Thoracic aorta (tissue), 2 donors: Measurements from ENCODE around the gene KIF4A. TPM values are rescaled to one million over a fixed set of nuclear protein-coding genes. Genes with fewer than 3 reads are reported as not detected.
A peak's percentile ranks its signal among the peaks of the same experiment; 100 is the strongest.

Experiments used
- ATAC-seq: fragments of 150-250 bp; one replicate; pipeline ENCODE4 v1.8.0; 2017; ENCODE audit warnings: low read depth; ENCODE audit not compliant: insufficient number of reproducible peaks, low FRiP score
- DNase-seq: peaks from one replicate; pipeline ENCODE4 v3.0.0-alpha.2; 2020; ENCODE audit warnings: low spot score
- H3K27ac ChIP-seq, 2 donors: fragments of 200-600 bp; sonication (generic); 1 replicate in 1 of 2; 2 replicates in 1 of 2; pipeline ENCODE4 v1.5.1; 2016; ENCODE audit warnings: mild to moderate bottlenecking in 2 of 2, moderate library complexity in 2 of 2
- H3K27me3 ChIP-seq: fragments of 200-600 bp; sonication (generic); replicated peaks from 2 replicates; pipeline ENCODE4 v1.6.0; 2016; ENCODE audit warnings: mild to moderate bottlenecking; ENCODE audit not compliant: insufficient read depth
- H3K36me3 ChIP-seq: fragments of 200-600 bp; sonication (generic); one replicate; pipeline ENCODE4 v1.5.1; 2016
- H3K4me1 ChIP-seq, 2 donors: fragments of 200-600 bp; sonication (generic); 1 replicate in 1 of 2; 2 replicates in 1 of 2; pipeline versions ENCODE4 v1.5.1 to v1.6.0; 2016; ENCODE audit warnings: low read depth in 2 of 2, mild to moderate bottlenecking in 1 of 2; ENCODE audit not compliant: control insufficient read depth in 1 of 2
- H3K4me3 ChIP-seq: fragments of 200-600 bp; sonication (generic); 2 replicates; pipeline ENCODE4 v1.5.1; 2016; ENCODE audit warnings: mild to moderate bottlenecking
- H3K9me3 ChIP-seq: fragments of 200-600 bp; sonication (generic); 2 replicates; pipeline ENCODE4 v1.5.1; 2016
- total RNA-seq, 2 donors: library from RNA; depleted of rRNA; stranded (reverse); fragments of >200 nt; gene quantifications; one replicate each; pipeline versions ENCODE4 v1.1.0 to v1.2.3, GENCODE V29; 2016
- TF ChIP-seq, protein P1 (sequence below): fragments of 200-600 bp; sonication (generic); IDR thresholded peaks from one replicate; pipeline ENCODE4 v1.5.1; 2019; ENCODE audit warnings: antibody characterized with exemption

KIF4A gene
- total RNA-seq, 2 donors from 2014 or later, result 1.7 TPM; not detected in 1

DNA sequence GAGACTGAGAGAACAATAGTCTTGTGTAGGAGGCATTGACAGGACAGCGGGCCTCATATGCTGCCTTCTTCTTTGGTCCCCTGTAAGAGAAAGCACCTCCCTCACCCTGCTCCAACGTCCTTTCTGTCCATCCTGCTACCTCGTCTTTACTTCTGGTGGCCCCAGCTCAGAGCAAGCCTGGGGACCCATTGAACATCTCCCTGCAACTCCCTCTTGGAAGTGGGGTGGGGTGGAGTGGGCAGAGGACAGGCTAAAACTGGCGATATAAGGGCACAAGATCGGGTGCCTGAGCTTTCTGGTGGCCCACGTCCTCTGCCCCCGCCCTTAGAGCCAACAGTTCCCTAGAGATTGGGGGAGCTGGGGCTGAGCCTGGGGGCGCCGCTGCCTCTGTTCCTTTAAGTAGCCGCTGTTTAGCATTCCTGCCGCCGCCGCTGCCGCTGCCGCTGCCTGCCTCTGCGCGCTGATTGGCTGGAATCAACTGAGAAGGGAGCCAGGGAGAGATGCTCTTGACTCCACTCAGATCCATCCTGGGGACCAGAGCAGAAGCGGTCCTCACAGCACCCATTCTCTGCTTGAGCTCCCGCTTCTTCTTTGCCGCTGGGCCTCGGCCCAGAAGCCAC is 154.5 kb downstream of the KIF4A start, which contains the start of gene DLG3:
Gene DLG3 (plus strand): TSS at position 510 of the 620 bp plus-strand sequence. CDS start 367 bp downstream, outside the sequence.
- no peaks in the 10 kb centered on the region for H3K9me3 ChIP-seq
- ATAC-seq (no peak), DNase-seq (no peak)
- TF ChIP-seq, protein P1, sequence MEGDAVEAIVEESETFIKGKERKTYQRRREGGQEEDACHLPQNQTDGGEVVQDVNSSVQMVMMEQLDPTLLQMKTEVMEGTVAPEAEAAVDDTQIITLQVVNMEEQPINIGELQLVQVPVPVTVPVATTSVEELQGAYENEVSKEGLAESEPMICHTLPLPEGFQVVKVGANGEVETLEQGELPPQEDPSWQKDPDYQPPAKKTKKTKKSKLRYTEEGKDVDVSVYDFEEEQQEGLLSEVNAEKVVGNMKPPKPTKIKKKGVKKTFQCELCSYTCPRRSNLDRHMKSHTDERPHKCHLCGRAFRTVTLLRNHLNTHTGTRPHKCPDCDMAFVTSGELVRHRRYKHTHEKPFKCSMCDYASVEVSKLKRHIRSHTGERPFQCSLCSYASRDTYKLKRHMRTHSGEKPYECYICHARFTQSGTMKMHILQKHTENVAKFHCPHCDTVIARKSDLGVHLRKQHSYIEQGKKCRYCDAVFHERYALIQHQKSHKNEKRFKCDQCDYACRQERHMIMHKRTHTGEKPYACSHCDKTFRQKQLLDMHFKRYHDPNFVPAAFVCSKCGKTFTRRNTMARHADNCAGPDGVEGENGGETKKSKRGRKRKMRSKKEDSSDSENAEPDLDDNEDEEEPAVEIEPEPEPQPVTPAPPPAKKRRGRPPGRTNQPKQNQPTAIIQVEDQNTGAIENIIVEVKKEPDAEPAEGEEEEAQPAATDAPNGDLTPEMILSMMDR, result no peak
- H3K4me1 ChIP-seq, result peaks cover 0 to 7% of the 10 kb centered on the region in 2 donors
- H3K27ac ChIP-seq, result no peak within 1 kb of the TSS
- peak within 1 kb of the TSS; percentile 68 for H3K4me3 ChIP-seq
- no peaks in the 10 kb centered on the region for H3K36me3 ChIP-seq
- H3K27me3 ChIP-seq, result no peaks in the 10 kb centered on the region

DNA sequence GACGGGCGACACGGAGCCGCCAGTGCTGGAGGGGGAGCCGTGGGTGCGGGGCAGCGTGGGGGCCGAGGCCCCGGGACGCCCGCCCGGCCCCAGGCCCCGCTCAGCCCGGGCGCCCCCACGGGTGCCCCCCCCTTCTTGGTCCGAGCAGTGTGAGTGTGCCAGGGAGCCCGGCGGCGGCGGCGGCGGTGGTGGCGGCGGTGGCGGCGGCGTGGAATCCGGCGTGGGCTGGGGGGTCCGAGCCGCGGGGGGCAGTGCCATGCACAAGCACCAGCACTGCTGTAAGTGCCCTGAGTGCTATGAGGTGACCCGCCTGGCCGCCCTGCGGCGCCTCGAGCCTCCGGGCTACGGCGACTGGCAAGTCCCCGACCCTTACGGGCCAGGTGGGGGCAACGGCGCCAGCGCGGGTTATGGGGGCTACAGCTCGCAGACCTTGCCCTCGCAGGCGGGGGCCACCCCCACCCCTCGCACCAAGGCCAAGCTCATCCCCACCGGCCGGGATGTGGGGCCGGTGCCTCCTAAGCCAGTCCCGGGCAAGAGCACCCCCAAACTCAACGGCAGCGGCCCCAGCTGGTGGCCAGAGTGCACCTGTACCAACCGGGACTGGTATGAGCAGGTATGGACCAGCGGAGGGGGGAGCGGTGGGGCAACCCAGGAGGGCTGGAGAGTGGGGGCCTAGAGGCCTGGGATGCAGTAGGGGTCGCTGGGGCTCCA is 155.2 kb downstream of the KIF4A start:
- H3K27ac ChIP-seq, result no peak overlapping the region
- H3K27me3 ChIP-seq, result no peaks in the 10 kb centered on the region
- DNase-seq, result no peak
- ATAC-seq, result no peak
- H3K9me3 ChIP-seq, result no peaks in the 10 kb centered on the region
- H3K36me3 ChIP-seq, result no peaks in the 10 kb centered on the region
- H3K4me1 ChIP-seq, result peaks cover 0 to 7% of the 10 kb centered on the region in 2 donors
- TF ChIP-seq, protein P1, result no peak
- peak overlapping the region; percentile 68 for H3K4me3 ChIP-seq

- Histone ChIP-seq H3K9me3 (no peaks in the 10 kb centered on the region), H3K36me3 (no peaks in the 10 kb centered on the region), H3K4me1 (peaks cover 0 to 7% of the 10 kb centered on the region in 2 donors), H3K27ac (no peak overlapping the region), H3K27me3 (no peaks in the 10 kb centered on the region), H3K4me3 (no peak overlapping the region)
- no peak for ATAC-seq
- no peak for DNase-seq
- TF ChIP-seq, protein P1, result no peak
Measured at GRCh38 chrX:70445951-70446350, 156.0 kb downstream of the KIF4A start.

DNA sequence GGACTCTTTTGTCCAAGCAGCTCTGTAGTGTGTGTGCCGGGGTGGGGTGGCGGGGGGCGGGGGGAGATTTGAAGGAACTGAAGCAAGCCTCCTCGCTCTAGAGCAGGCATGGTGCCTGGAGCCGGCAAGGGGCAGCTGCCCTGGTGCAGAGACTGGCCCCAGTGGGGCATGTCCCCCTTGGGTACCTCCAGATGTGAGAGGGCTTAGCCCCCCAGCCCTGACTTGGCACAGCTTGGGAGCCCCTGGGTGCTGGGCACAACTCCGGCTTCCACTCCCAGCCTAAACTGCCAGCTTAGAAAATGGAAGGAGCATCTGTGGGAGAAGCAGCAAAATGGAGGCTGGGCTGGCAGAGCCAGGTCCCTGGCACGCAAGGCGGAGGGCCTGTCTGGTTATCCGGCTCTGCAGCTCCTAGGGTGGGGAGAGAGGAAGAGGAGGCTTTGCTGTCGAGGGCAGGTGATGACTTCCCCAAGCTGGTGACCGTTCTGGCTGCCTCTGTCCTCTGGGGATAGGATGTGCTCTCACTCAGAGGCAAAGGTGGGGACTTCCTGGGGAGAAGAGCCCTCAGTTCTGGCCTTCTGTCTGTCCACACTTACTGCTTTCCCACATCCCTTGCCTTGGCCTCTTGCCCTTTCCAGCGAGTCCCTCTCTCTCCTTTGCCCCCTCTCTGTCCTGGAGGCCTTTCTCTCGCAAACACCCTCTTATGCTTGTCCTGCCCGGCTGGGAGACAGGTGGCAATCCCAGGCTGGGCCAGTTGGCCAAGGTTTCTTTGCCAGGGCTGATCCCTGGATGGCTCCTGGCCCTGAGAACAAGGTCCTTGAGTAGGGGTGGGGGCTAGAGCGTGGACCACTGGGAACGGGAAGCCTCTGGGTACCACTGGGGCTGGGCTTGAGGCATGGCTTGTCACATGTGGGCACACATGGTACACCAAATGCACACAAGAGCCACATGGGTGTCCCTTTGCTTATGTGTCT is 156.8 kb downstream of the KIF4A start:
- no peak overlapping the region for H3K4me3 ChIP-seq
- H3K27ac ChIP-seq, result no peak overlapping the region
- peaks cover 0 to 7% of the 10 kb centered on the region in 2 donors for H3K4me1 ChIP-seq
- H3K36me3 ChIP-seq, result no peaks in the 10 kb centered on the region
- no peaks in the 10 kb centered on the region for H3K27me3 ChIP-seq
- no peak for DNase-seq
- no peaks in the 10 kb centered on the region for H3K9me3 ChIP-seq
- TF ChIP-seq, protein P1, result no peak
- ATAC-seq, result no peak
